Activated T-helper 17 cell treated with anti-CD3 and anti-CD28 coated beads, Interleukin-2, amount 50 U/mL, for 72 hours (primary cell): ENCODE results near the gene ZNF519. TPM values are rescaled to one million over a fixed set of nuclear protein-coding genes. Genes with fewer than 3 reads are reported as not detected.

ENCODE experiments used
- ATAC-seq: fragments of 150-1000 bp; cut with Tn5 transposase; replicated peaks from 2 replicates; pipeline ENCODE4 v1.10.0; 2021; ENCODE audit warnings: mild to moderate bottlenecking, moderate library complexity
- H3K27ac Mint-ChIP-seq: one replicate; pipeline ENCODE4 v1.8.0; 2022; ENCODE audit warnings: mixed read lengths
- H3K27me3 Mint-ChIP-seq: one replicate; pipeline ENCODE4 v1.8.0; 2022; ENCODE audit warnings: mixed read lengths
- H3K36me3 Mint-ChIP-seq: one replicate; pipeline ENCODE4 v1.8.0; 2022; ENCODE audit warnings: low read depth, mild to moderate bottlenecking, mixed read lengths
- H3K4me1 Mint-ChIP-seq: one replicate; pipeline ENCODE4 v1.8.0; 2022; ENCODE audit warnings: mixed read lengths
- H3K4me3 Mint-ChIP-seq: one replicate; pipeline ENCODE4 v1.8.0; 2022; ENCODE audit warnings: mild to moderate bottlenecking, mixed read lengths
- H3K9me3 Mint-ChIP-seq: one replicate; pipeline ENCODE4 v1.8.0; 2022; ENCODE audit warnings: mixed read lengths
- total RNA-seq, 2 donors: library from RNA; stranded (reverse); gene quantifications; one replicate each; pipeline ENCODE4 v1.2.3, GENCODE V29; 2022

The ZNF519 gene
- total RNA-seq, 2 donors from 2014 or later = 17.4 to 18.4 TPM

DNA sequence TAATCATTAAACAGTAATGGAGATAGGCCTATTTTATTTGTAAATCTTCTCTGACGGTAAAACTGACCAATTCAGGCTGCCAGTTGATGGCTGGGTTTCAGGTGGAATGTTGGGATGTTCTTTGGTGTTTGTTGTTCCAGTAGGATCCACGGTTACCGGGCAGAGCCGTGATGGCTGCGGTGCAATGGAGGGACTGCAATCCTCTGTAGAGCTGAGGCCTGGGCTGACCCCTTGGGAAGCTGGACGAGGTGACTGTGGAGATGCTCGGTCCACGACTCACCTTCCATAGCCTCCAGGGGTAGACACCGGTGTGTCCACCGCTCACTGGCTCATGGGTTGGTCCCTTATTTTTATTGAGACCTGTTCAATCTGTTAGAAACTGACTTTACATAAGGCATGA is 42.5 kb downstream of the ZNF519 start:
- Mint-ChIP-seq H3K27ac (no peak overlapping the region), H3K4me1 (no peaks in the 10 kb centered on the region), H3K4me3 (no peak overlapping the region), H3K36me3 (no peaks in the 10 kb centered on the region), H3K27me3 (no peaks in the 10 kb centered on the region), H3K9me3 (no peaks in the 10 kb centered on the region)
- no peak for ATAC-seq

DNA sequence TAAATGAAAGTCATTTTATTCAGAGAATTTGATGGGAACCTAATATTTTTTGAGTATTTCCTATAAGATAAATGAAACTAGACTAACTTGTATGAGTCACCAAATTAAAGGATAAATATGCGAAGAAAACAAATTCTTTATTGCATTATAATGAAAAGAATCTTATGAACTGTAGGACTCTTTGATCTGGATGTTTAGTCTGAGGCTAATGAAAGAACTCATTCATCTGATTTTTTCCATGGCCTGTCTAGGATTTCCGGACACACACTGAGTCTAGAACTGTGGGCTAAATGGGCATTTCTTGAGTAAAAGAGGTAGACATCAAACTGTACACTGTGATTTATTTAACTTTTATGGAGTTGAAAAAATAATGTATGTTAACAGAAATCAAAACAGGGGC is 43.0 kb downstream of the ZNF519 start:
- Mint-ChIP-seq H3K4me1 (no peaks in the 10 kb centered on the region), H3K9me3 (no peaks in the 10 kb centered on the region), H3K4me3 (no peak overlapping the region), H3K36me3 (no peaks in the 10 kb centered on the region), H3K27ac (no peak overlapping the region), H3K27me3 (no peaks in the 10 kb centered on the region)
- no peak for ATAC-seq

DNA sequence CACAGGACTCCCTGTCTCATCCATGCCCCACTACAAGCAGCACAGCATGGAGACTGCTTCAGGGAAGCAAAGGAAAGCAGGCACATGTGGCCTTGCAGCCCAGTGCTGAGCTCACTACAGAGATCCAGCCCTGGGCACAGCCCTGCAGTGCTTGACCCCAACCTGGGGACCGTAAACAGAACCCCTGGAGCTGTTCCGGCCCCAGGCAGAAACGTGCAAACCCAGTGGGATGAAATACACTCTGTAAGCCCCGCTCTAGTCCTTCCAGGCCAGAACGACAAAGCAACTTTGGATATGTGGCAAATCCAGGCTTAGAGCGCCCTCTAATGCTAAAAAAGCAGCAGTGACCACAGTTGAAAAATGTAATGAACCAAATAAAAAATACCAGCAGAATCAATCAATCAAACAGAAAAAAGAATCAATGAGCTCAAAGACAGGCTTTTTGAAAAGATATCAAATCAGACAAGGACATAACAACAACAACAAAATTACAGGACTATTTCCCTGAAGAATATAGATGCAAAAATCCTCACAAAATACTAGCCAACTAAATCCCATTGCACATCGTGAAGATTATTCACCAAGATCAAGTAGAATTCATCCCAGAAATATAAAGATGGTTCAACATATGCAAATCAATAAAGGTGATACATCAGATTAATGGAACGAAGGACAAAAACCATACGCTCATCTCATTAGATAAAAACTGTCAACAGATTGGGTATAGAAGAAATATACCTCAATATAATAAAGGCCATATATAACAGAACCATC is 45.6 kb downstream of the ZNF519 start:
- ATAC-seq = no peak
- H3K27me3 Mint-ChIP-seq = no peaks in the 10 kb centered on the region
- no peaks in the 10 kb centered on the region for H3K4me1 Mint-ChIP-seq

DNA sequence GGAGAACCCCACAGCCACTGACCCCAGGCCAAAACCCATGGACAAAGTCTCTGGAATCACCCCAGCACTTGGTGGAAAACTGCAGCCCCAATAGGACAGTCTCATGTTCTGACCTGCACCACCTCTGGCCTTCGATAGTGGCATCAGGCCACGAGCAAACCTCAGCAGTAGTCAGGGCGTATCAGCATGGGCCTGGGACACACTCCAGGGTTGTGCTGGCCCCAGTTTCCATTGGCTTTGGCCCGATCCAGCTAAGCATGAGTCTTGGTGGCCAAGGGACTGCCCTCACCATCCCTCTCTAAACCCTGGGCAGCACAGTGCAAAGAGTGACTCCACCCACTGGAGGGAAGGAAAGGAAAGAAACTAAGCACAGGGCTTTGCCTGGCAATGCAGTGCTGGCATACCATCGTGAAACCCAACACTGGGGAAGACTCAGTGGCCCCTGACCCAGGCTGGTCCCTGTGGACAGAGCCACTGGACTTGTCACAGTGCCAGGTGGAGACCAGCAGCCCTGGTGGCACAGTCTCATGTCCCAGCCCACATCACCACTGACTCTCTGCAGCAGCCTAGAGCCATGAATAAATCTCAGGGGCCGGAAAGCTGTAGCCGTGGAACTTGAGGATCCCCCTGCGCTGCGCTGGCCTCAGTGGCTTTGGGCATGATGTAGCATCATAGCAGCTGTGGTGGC is 46.3 kb downstream of the ZNF519 start:
- Mint-ChIP-seq H3K27me3 (no peaks in the 10 kb centered on the region), H3K4me3 (no peak overlapping the region), H3K4me1 (no peaks in the 10 kb centered on the region), H3K27ac (no peak overlapping the region), H3K9me3 (no peaks in the 10 kb centered on the region), H3K36me3 (no peaks in the 10 kb centered on the region)
- no peak for ATAC-seq

More for the DNA sequence above, 45.6 kb downstream of the ZNF519 start:
- Mint-ChIP-seq H3K9me3 (no peaks in the 10 kb centered on the region), H3K36me3 (no peaks in the 10 kb centered on the region), H3K4me3 (no peak overlapping the region), H3K27ac (no peak overlapping the region)

DNA sequence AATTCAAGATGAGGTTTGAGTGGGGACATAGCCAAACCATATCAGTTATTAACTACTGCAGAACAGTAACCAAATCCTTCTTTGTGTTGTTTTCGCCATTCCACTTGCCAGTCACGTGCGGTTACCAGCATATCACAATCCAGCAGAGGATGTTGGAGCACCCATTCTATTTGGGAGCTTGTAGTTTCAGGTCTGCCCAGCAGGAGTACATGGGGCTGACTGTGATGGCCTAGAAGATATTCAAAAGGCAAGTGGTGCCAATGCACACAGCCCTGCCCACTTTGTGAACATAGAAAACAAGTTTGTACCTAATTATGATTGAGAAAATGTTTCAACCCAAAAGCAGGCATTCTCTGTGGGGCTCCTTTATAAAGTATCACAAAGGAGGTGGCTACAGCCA is 57.0 kb downstream of the ZNF519 start:
- no peaks in the 10 kb centered on the region for H3K27me3 Mint-ChIP-seq
- H3K36me3 Mint-ChIP-seq = no peaks in the 10 kb centered on the region
- H3K4me3 Mint-ChIP-seq = no peak overlapping the region
- ATAC-seq = no peak
- H3K9me3 Mint-ChIP-seq = no peaks in the 10 kb centered on the region
- H3K4me1 Mint-ChIP-seq = no peaks in the 10 kb centered on the region
- no peak overlapping the region for H3K27ac Mint-ChIP-seq

DNA sequence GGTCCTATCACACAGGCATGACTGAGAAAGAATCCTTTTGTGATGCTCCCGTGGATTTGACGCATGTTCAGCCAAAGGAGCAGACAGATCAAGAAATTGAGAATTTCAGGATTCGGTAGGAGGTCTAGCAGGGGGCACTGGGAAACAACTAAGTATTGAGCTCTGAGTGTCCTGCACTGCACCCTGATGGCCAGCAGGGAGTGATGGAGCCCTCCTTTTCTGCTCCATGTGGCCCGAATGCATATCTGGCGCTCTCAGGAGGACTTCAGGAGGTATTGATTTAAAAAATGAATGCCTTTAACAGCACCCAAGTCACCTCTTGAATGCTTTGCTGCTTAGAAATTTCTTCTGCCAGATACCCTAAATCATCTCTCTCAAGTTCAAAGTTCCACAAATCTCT is 58.0 kb downstream of the ZNF519 start:
- Mint-ChIP-seq H3K4me3 (no peak overlapping the region), H3K27ac (no peak overlapping the region), H3K36me3 (no peaks in the 10 kb centered on the region), H3K4me1 (no peaks in the 10 kb centered on the region), H3K9me3 (no peaks in the 10 kb centered on the region), H3K27me3 (no peaks in the 10 kb centered on the region)
- ATAC-seq = no peak

DNA sequence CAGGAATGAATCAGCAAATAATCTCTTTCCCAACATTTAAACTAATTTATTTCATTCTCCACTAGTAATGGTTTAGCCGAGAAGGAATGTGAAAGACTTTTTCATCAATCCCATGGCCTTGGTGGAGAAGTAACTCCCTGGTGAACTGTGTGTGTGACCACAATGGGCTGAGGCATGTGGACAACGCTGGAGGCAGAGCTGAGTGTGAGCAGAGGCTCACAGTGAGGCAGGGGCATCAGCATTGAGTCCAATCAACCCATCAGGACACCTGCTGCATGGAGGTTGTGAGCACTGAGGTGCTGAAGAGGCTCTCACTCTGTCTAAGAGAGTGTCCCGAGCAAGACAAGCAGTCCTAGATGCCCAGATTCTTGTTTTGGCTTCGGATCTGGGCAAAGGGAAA is 78.6 kb downstream of the ZNF519 start:
- Mint-ChIP-seq H3K27me3 (no peaks in the 10 kb centered on the region), H3K36me3 (no peaks in the 10 kb centered on the region), H3K9me3 (peaks cover 19% of the 10 kb centered on the region), H3K27ac (no peak overlapping the region), H3K4me1 (no peaks in the 10 kb centered on the region), H3K4me3 (no peak overlapping the region)
- no peak for ATAC-seq

Other genes starting within 250 kb of the ZNF519 start
- not detected for gene MC2R, start 216.9 kb downstream of the ZNF519 start, total RNA-seq